M059J (cell line): ENCODE data around the gene CYP4V2. TPM values are rescaled to one million over a fixed set of nuclear protein-coding genes. Genes with fewer than 3 reads are reported as not detected.
A peak's percentile ranks its signal among the peaks of the same experiment; 100 is the strongest.
"Not testable (repeated sequence)": the region's sequence is repeated elsewhere in the genome, so short reads cannot be mapped to it uniquely, and the experiment has no call there.

Experiments used
- DNase-seq: peaks from one replicate; pipeline ENCODE4 v3.0.0-alpha.2; 2012; ENCODE audit warnings: low read depth
- total RNA-seq: library from RNA; depleted of rRNA; stranded (reverse); fragments of >200 nt; shearing (Covaris generic); gene quantifications from 2 replicates; pipeline ENCODE4 v1.2.3, GENCODE V29; 2014; rRNA removed

Gene CYP4V2
- total RNA-seq, 1 experiment from 2014 or later: 1.5 TPM

DNA sequence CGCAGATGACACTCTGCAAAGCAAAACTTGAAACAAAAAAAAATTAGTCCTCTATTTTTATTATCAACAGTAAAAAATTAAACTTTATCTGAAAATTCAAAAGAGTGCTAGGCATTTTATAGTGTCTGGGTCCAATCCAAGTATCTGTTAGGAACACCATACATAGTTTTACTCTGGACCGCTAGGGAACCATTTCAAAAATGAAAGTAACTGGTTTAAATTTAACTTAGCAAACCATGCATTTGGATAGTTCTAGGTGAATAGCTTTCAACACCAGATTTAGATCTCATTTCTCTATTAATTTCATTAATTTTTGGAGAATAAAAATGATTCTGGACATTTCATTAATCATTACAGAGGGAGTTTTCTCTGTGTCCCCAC lies 37.1 kb downstream of the CYP4V2 start:
- DNase-seq: peak; percentile 2

DNA sequence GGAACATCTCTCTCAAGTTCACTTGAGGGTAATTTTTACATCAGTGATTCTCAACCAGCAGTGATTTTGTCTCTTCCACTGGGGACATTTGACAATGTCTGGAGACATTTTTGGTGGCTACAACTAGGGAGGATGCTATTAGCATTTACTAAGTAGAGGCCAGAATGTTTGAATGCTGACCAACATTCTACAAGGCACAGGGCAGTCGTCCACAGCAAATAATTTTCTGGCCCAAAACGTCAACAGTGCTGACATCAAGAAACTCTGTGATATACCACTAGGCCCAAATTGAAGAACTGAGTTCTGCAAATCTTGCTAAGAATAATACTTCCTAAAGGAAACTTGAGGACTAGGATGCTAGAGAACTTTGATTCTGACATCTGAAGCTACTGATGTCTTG lies 43.0 kb downstream of the CYP4V2 start:
- DNase-seq: no peak

DNA sequence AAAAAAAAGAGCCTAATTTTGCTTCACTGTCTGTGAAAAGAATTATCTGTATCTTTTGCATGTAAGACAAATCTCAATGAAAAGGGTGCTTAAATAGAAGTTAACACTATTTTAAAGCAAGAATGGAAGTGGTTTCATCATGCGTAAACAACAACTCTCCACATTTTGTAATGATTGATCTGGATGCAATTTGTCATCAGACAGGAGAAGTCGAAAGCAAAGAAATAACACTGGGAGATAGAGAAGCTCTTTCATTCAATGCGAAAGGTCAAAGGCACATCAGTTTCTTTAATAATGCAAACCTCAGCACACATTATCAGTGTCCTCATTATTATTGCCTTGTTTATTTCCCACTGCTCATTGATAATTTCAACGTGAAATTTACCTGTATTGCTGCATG lies 44.8 kb downstream of the CYP4V2 start:
- DNase-seq: no peak

DNA sequence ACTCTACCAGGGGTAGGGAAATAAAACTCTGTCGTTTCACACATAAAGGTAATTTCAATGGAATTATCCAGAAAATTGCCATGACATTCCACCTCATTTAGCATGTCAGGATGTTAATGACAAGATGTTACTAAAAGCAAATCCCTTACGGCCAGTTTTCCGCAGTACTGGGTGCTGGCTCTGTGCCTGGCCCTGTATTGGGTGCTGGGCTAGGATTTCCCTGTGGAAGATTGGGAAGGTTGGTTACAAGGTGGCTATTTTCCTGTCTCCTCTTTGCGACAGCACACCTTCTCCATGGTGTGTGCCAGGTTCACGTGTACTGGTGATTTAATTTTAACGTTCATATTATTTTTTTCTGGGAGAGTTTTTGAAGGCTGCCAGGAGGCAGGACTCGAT lies 49.1 kb downstream of the CYP4V2 start:
- DNase-seq: no peak

DNA sequence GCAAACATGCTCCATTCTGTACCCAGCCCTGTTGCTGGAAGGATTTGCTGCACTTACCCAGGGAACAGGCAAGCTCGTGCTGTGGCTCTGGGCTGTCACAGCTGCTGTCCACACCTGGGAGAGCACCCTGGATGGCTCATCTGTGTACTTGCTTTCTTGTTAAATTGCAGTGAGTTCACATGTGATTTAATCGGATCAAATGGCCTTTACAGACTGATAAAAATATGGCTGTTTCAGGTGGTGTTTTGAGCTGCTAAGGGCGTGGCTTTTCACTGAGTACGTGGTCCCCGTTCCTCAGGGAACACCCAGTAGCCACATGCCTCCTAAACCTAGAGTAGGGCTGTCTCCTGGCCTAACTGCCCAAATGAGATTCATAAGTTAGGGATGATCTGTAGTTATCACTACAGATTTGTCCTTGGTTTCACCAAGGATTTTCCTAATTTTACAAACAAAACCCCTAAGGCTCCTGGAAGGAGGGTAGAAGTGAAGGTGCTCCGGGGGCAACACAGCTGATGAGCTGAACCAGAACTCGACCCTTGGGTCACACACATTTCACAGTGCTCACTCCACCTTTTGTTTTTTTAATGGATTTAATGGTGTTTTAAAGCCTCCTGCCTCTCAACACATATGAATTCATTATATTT lies 49.6 kb downstream of the CYP4V2 start:
- no peak for DNase-seq

DNA sequence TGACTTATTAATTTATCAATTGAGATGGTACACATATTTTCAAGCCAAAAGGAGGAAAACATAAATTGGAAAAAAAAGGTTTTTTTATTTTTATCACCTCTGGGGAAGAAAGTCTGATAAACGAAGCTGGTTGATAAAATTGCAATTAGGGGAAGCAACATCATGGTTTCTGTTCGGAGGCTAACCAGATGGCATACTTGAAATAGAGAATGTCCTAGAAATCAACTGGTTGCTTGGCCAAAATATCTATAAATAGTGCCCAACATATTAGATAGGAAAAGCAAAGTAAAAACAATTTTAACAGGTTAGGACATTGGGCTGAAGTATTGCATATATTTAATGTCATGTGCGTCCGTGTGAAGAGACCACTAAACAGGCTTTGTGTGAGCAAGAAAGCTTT lies 50.2 kb downstream of the CYP4V2 start:
- DNase-seq: no peak

DNA sequence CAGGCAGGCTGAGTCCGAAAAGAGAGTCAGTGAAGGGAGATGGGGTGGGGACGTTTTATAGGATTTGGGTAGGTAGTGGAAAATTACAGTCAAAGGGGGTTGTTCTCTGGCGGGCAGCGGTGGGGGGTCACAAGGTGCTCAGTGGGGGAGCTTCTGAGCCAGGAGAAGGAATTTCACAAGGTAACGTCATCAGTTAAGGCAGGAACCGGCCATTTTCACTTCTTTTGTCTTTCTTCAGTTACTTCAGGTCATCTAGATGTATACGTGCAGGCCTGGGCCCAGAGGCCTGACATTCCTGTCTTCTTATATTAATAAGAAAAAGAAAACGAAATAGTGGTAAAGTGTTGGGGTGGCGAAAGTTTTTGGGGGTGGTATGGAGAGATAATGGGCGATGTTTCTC lies 50.7 kb downstream of the CYP4V2 start:
- not testable (repeated sequence) for DNase-seq

DNA sequence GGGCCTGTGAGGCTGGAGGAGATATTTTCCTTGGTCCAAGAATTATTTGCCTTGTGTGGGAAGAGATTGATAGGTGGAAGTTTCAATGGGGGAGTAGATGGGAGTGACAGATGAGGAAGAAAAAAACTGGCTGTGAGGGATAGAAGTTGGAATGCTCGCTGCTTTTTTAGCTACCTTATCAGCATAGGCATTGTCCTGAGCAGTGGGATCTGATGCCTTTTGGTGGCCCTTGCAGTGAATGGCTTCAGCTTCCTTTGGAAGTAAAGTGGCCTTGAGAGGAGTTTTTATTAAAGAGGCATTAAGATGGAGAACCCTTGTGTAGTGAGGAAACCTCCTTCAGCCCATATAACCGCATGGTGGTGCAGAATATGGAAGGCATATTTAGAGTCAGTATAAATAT lies 52.0 kb downstream of the CYP4V2 start:
- DNase-seq: no peak

DNA sequence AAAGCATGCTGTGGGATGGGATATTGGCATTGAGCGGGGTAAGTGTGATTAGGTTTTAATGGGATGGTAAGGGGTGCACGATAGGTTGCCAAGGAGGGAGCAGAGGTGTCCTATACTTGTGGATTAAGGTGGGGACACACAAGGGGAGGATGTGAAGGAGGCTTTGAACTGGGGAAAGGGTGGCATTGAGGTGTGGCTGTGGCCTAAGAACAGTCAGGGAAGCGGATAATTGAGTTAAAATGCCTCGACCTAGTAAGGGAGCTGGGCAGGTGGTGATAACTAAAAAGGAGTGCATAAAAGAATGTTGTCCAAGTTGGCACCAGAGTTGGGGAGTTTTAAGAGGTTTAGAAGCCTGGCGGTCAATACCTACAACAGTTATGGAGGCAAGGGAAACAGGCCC lies 53.5 kb downstream of the CYP4V2 start:
- DNase-seq: no peak

DNA sequence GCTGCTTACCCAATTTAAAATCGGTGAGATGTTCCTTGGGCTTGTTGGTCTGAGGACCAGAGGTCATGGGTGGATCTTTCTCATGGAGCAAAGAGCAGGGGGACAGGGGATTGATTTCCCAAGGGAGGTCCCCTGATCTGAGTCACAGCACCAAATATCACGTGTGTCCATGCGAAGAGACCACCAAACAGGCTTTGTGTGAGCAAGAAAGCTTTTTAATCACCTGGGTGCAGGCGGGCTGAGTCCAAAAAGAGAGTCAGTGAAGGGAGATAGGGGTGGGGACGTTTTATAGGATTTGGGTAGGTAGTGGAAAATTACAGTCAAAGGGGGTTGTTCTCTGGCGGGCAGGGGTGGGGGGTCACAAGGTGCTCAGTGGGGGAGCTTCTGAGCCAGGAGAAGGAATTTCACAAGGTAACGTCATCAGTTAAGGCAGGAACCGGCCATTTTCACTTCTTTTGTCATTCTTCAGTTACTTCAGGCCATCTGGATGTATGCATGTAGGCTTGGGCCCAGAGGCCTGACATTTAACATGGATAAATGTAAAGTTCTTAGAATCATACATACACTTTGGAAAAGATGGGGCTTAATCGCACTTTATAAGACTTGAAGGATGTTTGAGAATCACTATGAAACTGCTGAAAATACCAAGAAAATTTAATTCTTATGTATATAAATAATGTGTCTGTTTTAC lies 55.8 kb downstream of the CYP4V2 start:
- not testable (repeated sequence) for DNase-seq

DNA sequence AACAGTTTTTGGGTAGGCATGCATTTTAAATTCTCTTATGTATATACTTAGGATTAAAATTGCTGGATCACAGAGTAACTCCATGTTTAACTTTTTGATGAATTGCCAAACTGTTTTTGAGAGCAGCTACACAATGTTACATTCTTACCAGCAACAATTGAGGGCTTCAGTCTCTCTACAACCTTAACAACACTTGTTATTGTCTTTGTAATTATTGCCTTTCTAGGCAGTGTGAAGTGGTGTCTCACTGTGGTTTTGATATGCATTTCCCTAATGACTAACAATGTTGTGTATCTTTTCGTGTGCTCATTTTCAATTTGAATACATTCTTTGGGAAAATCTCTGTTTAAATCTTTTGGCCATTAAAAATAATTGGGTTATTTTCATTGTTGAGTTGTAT lies 57.3 kb downstream of the CYP4V2 start:
- no peak for DNase-seq

DNA sequence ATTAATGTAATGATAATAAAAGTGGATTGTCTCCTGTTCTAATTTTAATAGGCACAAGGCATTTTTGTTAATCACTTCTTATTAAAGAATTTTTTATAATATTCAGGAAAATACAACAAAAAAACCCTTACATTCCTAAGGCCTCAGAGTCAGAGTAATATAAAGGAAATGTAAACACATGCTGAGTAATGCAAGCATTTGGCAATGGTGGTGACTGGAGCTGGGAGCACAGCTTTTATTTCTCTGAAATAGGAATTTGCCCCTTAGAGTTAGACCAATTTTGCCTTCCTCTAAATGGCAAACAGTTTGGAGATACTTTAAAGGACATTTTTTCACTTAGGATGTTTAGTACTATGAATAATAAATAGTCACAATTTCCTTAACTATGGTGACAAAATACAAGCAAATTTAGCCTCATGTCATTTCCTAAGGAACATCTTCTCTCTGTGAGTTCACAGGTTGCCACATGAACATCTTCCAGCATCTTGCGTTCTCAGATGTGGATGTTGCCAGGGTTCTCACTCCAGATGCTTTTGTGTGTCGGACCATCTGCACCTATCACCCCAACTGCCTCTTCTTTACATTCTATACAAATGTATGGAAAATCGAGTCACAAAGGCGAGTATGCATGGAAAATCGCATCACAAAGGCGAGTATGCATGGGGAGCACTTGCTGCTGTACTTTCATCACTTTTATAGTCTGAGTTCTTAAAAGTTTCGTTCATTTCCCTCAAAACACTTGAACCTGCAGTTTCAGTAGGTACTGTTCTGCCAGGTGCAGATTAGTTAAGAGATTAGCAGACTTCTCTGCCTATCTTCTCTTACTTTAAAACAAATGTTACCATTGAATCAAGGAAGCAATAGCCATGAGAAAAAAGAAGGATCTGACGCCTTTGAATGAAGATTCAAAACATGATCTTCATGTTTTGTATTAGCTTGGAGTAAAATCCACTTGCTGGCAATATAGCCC lies 58.7 kb downstream of the CYP4V2 start:
- no peak for DNase-seq

DNA sequence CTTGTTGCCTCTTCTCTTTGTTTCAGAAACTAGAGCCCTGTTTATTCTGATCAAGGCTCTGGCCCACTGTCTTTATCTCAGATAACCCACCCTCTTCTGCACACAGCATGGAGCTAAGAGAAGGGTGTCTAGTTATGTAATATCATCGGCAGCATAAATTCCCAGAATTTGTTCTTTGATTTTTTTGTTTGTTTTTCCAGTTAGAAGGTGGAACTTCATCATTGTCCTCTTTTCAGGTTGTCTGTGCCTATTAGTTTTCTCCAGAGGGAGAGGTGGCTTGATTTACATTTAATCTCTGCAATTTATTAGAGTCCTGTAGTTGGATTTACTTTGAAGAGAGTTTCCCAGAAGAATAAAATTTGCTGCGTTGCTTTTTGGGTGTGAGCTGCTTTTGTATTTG lies 59.4 kb downstream of the CYP4V2 start:
- DNase-seq: no peak

DNA sequence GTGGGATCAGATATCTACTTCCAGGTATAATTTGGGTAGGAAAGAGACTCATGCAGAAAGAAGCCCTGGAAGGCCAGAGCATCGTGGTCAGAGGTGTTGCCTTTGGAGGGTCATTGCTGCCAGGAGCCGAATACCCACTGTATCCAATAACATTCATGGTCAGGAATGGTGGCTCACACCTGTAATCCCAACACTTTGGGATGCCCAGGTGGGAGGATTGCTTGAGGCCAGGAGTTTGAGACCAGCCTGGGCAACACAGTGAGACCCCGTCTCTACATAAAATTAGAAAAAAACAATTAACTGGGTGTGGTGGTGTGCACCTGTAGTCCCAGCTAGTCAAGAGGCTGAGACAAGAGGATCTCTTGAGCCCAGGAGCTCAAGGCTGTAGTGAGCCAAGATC lies 63.8 kb downstream of the CYP4V2 start:
- no peak for DNase-seq

DNA sequence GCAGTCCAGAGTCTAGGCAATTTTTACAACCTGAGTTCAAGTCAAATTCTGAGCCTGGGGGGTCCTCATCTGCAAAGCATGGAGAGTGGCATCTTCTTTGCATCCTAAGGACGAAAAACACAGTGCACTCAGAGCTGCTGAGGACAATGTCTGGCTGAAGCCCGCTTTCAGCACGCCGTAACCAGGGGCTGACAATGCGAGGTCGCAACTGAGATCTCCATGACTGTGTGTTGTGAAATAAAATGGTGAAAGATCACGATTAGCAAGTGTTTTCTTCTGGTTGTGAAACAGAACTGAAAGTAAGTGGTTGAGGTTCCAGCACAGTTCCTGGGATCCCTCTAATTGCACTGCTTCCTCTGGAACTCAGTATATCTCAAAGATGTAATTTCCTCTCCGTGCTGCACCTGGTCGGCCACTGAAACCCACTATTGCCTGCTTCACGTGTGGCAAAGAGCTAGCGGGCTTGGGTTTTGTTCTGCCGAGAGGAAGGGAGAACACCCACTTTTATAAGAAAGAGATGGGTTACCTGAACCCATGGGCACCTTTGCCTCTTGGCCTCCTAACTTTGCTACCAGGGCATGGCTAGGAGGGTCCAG lies 66.9 kb downstream of the CYP4V2 start:
- no peak for DNase-seq

DNA sequence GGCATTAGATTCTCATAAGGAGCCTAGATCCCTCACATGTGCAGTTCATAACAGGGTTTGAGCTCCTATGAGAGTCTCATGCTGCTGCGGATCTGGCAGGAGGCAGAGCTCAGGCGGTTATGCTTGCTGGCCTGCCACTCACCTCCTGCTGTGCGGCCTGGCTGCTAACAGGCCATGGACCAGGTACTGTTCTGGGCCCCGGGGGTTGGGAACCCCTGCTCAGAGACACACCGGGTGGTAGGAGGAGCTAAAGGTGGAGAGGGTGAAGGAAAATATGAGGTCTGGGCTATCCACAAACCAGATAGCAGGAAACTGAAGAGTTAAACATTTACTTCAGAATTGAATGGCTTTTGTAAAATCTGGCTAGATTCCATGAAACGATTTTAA lies 68.7 kb downstream of the CYP4V2 start:
- DNase-seq: no peak

Other genes with a start within 250 kb of the CYP4V2 start
- gene TLR3, start 122.4 kb upstream of the CYP4V2 start, total RNA-seq: 6.7 and 7.2 TPM in 2 replicates
- gene FAM149A, start 86.9 kb upstream of the CYP4V2 start, total RNA-seq: not detected in 2 replicates
- gene KLKB1, start 35.9 kb downstream of the CYP4V2 start, total RNA-seq: not detected in 2 replicates
- gene F11, start 74.6 kb downstream of the CYP4V2 start, total RNA-seq: not detected in 2 replicates